ENCODE results near the gene FOXJ2. TPM values are rescaled to one million over a fixed set of nuclear protein-coding genes. Genes with fewer than 3 reads are reported as not detected.
"Not testable (repeated sequence)": the region's sequence is repeated elsewhere in the genome, so short reads cannot be mapped to it uniquely, and the experiment has no call there.

Gene FOXJ2
- polyA plus RNA-seq (2013): 22.7 TPM in 2 replicates

DNA sequence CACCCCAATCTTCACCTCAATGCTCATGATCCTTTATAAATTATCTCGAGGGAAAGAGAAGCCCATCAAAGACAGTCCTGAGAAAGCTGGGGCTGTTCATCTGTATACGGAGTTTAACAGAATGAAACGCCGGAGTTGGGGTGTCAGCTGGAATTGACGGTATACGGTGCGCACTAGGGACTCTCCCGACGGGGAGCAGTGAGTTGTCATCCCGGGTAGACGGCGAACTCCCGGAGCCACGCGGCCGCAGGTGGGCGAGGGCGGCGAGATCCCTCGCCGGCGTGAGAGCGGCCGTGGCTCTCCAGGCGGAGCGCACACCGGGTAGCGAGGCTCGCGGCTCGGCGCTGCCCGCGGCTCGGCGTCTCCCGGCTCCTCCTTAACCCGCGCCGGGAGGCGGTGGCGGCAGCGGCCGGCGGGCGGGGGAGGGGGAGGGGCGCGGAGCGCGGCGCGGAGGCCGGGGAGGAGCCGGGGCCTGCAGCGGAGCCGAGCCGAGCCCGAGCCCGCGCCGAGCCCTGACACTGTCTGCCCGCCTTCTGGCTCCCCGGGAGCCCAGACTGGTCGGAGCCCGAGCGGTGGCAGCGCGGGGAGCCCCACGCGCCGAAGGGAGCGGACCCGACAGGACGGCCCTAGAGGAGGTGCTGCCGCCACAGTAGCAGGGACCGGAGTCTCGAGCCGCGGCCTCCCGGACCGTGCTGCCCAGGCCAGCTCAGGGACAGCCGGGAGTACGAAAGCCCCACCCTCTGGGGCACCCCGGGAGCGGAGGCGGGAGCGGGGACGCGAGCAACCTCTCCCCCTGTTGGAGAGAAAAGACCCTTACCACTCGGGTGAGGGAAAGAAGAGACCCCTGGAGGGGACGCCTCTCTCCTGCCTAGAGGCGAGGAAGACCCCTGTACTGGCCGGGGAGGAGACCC lies at the start of gene FOXJ2:
Gene FOXJ2 (plus strand): TSS at position 475 of the 911 bp plus-strand sequence. CDS start 7,117 bp downstream, outside the sequence.
- H3K4me1 ChIP-seq (ENCODE audit: control insufficient read depth in 1 of 2, insufficient read depth in 2 of 2, low read length in 2 of 2): peaks cover 12 to 27% of the 10 kb centered on the region in 2 experiments
- H4K8ac ChIP-seq (ENCODE audit: low read depth, low read length): peak within 1 kb of the TSS; percentile 85
- H3K27ac ChIP-seq (ENCODE audit: low read depth, low read length): peak within 1 kb of the TSS; percentile 40
- WGBS (ENCODE audit: extremely low coverage, insufficient coverage, insufficient read length): no CpG with 5 or more reads among the region's 93 CpGs
- H3K14ac ChIP-seq (ENCODE audit: low read length): peak within 1 kb of the TSS; percentile 87
- peak within 1 kb of the TSS; percentile 71 for H3K4ac ChIP-seq (ENCODE audit: low read depth, low read length)
- H3K79me1 ChIP-seq (ENCODE audit: low read length): peaks cover 9% of the 10 kb centered on the region
- no peaks in the 10 kb centered on the region for H3K9me3 ChIP-seq (ENCODE audit: insufficient read depth, low read depth, low read length)
- no peak within 1 kb of the TSS for H2BK12ac ChIP-seq (ENCODE audit: low read length)
- no peaks in the 10 kb centered on the region for H3K36me3 ChIP-seq (ENCODE audit: control insufficient read depth in 1 of 2, insufficient read depth in 2 of 2, low read length in 2 of 2)
- peak; percentile 47 to 74 for DNase-seq
- peak within 1 kb of the TSS; percentile 90 for H3K9ac ChIP-seq (ENCODE audit: low read length)
- H3K4me3 ChIP-seq (ENCODE audit: low read depth, low read length): peak within 1 kb of the TSS; percentile 93
- H3K18ac ChIP-seq (ENCODE audit: low read length): peak within 1 kb of the TSS; percentile 85
- H2AFZ ChIP-seq (ENCODE audit: insufficient read depth, low read length, poor library complexity): peak within 1 kb of the TSS; percentile 74
- H2BK5ac ChIP-seq (ENCODE audit: low read depth, low read length, poor library complexity): peak within 1 kb of the TSS; percentile 58
- peak within 1 kb of the TSS; percentile 16 for H2AK5ac ChIP-seq (ENCODE audit: low read length)
- peak within 1 kb of the TSS; percentile 69 for H4K91ac ChIP-seq (ENCODE audit: low read depth, low read length)
- H3K27me3 ChIP-seq (ENCODE audit: insufficient read depth, low read length): no peaks in the 10 kb centered on the region
- H3K23ac ChIP-seq (ENCODE audit: low read length): no peak within 1 kb of the TSS
- H3K79me2 ChIP-seq (ENCODE audit: control insufficient read depth, insufficient read depth, low read length, poor library complexity): peaks cover 9% of the 10 kb centered on the region
- H2BK120ac ChIP-seq (ENCODE audit: insufficient read depth, low read length, poor library complexity): peak within 1 kb of the TSS; percentile 65
- peak within 1 kb of the TSS; percentile 72 for H4K12ac ChIP-seq (ENCODE audit: low read depth, low read length)
- H3K4me2 ChIP-seq (ENCODE audit: low read length): peak within 1 kb of the TSS; percentile 100

DNA sequence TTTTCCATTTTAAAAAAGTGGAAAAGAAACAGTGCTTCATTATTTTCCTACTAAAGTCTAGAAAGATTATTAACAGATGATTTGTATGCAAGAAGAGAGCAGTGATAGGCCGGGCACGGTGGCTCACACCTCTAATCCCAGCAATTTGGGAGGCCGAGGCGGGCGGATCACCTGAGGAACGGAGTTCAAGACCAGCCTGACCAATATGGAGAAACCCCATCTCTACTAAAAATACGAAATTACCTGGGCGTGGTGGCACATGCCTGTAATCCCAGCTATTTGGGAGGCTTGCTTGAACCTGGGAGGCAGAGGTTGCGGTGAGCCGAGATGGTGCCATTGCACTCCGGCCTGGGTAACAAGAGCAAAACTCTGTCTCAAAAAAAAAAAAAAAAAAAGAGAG lies 49.5 kb upstream of the FOXJ2 start:
- peaks cover 14% of the 10 kb centered on the region for H3K79me1 ChIP-seq (ENCODE audit: low read length)
- DNase-seq: peak in 1 of 2 donors; percentile 22

DNA sequence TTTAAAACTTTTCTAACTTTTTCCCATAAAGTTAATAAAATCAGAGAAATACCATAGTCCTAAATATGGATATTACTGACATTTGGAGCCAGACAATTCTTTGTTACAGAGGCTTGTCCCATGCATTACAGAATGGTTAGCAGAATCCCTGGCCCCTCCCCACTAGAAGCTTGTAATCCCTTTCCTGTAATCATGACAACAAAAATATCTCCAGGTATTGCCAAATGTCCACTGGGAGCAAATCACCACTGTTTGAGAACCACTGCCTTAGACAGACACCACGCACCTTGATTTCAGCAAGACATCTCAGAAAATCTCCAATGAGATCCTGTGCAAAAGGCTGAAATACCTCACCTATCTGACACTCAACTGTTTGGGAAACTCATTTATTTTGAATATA lies 49.1 kb upstream of the FOXJ2 start:
- not testable (repeated sequence) for H3K4me2 ChIP-seq (ENCODE audit: low read length); H3K36me3 ChIP-seq (ENCODE audit: control insufficient read depth in 1 of 2, insufficient read depth in 2 of 2, low read length in 2 of 2); H3K27me3 ChIP-seq (ENCODE audit: insufficient read depth, low read length); H4K12ac ChIP-seq (ENCODE audit: low read depth, low read length); H3K9ac ChIP-seq (ENCODE audit: low read length); H4K91ac ChIP-seq (ENCODE audit: low read depth, low read length); H3K9me3 ChIP-seq (ENCODE audit: insufficient read depth, low read depth, low read length); H3K14ac ChIP-seq (ENCODE audit: low read length); H3K18ac ChIP-seq (ENCODE audit: low read length); H2AFZ ChIP-seq (ENCODE audit: insufficient read depth, low read length, poor library complexity); H3K79me2 ChIP-seq (ENCODE audit: control insufficient read depth, insufficient read depth, low read length, poor library complexity); H3K4me3 ChIP-seq (ENCODE audit: low read depth, low read length); H3K4ac ChIP-seq (ENCODE audit: low read depth, low read length); H3K23ac ChIP-seq (ENCODE audit: low read length); H2AK5ac ChIP-seq (ENCODE audit: low read length); H3K4me1 ChIP-seq (ENCODE audit: control insufficient read depth in 1 of 2, insufficient read depth in 2 of 2, low read length in 2 of 2)
- DNase-seq: peak; percentile 73 to 82
- Histone ChIP-seq H2BK12ac (ENCODE audit: low read length) (peak overlapping the region; percentile 72), H3K79me1 (ENCODE audit: low read length) (peaks cover 14% of the 10 kb centered on the region), H3K27ac (ENCODE audit: low read depth, low read length) (peak overlapping the region; percentile 65), H4K8ac (ENCODE audit: low read depth, low read length) (peak overlapping the region; percentile 56), H2BK120ac (ENCODE audit: insufficient read depth, low read length, poor library complexity) (peak overlapping the region; percentile 86), H2BK5ac (ENCODE audit: low read depth, low read length, poor library complexity) (peak overlapping the region; percentile 80)
- no CpG with 5 or more reads among the region's 1 CpG for WGBS (ENCODE audit: extremely low coverage, insufficient coverage, insufficient read length)

More for the DNA sequence above, 49.5 kb upstream of the FOXJ2 start:
- not testable (repeated sequence) for H3K27me3 ChIP-seq (ENCODE audit: insufficient read depth, low read length); H3K4me2 ChIP-seq (ENCODE audit: low read length); H3K23ac ChIP-seq (ENCODE audit: low read length); H3K4me3 ChIP-seq (ENCODE audit: low read depth, low read length); H3K4me1 ChIP-seq (ENCODE audit: control insufficient read depth in 1 of 2, insufficient read depth in 2 of 2, low read length in 2 of 2); H2AFZ ChIP-seq (ENCODE audit: insufficient read depth, low read length, poor library complexity); H3K9ac ChIP-seq (ENCODE audit: low read length); H3K36me3 ChIP-seq (ENCODE audit: control insufficient read depth in 1 of 2, insufficient read depth in 2 of 2, low read length in 2 of 2); H3K9me3 ChIP-seq (ENCODE audit: insufficient read depth, low read depth, low read length); H4K12ac ChIP-seq (ENCODE audit: low read depth, low read length); H3K79me2 ChIP-seq (ENCODE audit: control insufficient read depth, insufficient read depth, low read length, poor library complexity)
- peak overlapping the region; percentile 92 for H3K18ac ChIP-seq (ENCODE audit: low read length)
- peak overlapping the region; percentile 97 for H4K91ac ChIP-seq (ENCODE audit: low read depth, low read length)
- H3K14ac ChIP-seq (ENCODE audit: low read length): peak overlapping the region; percentile 93
- peak overlapping the region; percentile 97 for H2AK5ac ChIP-seq (ENCODE audit: low read length)
- peak overlapping the region; percentile 94 for H2BK12ac ChIP-seq (ENCODE audit: low read length)
- H3K27ac ChIP-seq (ENCODE audit: low read depth, low read length): peak overlapping the region; percentile 61
- H3K4ac ChIP-seq (ENCODE audit: low read depth, low read length): peak overlapping the region; percentile 86
- H2BK120ac ChIP-seq (ENCODE audit: insufficient read depth, low read length, poor library complexity): peak overlapping the region; percentile 96
- H2BK5ac ChIP-seq (ENCODE audit: low read depth, low read length, poor library complexity): peak overlapping the region; percentile 91
- WGBS (ENCODE audit: extremely low coverage, insufficient coverage, insufficient read length): no CpG with 5 or more reads among the region's 11 CpGs
- H4K8ac ChIP-seq (ENCODE audit: low read depth, low read length): peak overlapping the region; percentile 16

DNA sequence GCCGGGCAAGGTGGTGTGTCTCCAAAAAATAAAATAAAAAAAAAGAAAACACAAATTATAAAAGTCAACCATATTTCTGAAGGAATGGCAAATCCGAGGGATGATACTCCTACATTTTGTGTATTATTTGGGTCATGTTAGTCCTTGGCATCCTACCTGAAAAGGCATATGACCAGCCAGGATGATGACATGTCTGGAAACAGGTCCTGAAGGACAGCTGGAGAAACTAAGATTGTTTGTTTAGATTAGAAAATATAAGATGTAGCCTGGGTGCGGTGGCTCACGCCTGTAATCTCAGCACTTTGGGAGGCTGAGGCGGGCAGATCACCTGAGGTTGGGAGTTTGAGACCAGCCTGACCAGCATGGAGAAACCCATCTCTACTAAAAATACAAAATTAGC lies 47.6 kb upstream of the FOXJ2 start:
- H3K9ac ChIP-seq (ENCODE audit: low read length): no peak overlapping the region
- H3K9me3 ChIP-seq (ENCODE audit: insufficient read depth, low read depth, low read length): no peaks in the 10 kb centered on the region
- no peak overlapping the region for H3K4ac ChIP-seq (ENCODE audit: low read depth, low read length)
- DNase-seq: peak; percentile 68 to 83
- no peak overlapping the region for H2BK120ac ChIP-seq (ENCODE audit: insufficient read depth, low read length, poor library complexity)
- no peak overlapping the region for H4K8ac ChIP-seq (ENCODE audit: low read depth, low read length)
- no peak overlapping the region for H3K4me3 ChIP-seq (ENCODE audit: low read depth, low read length)
- peaks cover 3% of the 10 kb centered on the region in 2 experiments for H3K4me1 ChIP-seq (ENCODE audit: control insufficient read depth in 1 of 2, insufficient read depth in 2 of 2, low read length in 2 of 2)
- no peak overlapping the region for H3K4me2 ChIP-seq (ENCODE audit: low read length)
- no peaks in the 10 kb centered on the region for H3K27me3 ChIP-seq (ENCODE audit: insufficient read depth, low read length)
- no peak overlapping the region for H3K18ac ChIP-seq (ENCODE audit: low read length)
- H2BK12ac ChIP-seq (ENCODE audit: low read length): peak overlapping the region; percentile 49
- no peak overlapping the region for H3K14ac ChIP-seq (ENCODE audit: low read length)
- no CpG with 5 or more reads among the region's 5 CpGs for WGBS (ENCODE audit: extremely low coverage, insufficient coverage, insufficient read length)
- H4K12ac ChIP-seq (ENCODE audit: low read depth, low read length): no peak overlapping the region
- peaks cover 14% of the 10 kb centered on the region for H3K79me1 ChIP-seq (ENCODE audit: low read length)
- no peak overlapping the region for H2AK5ac ChIP-seq (ENCODE audit: low read length)
- no peaks in the 10 kb centered on the region for H3K36me3 ChIP-seq (ENCODE audit: control insufficient read depth in 1 of 2, insufficient read depth in 2 of 2, low read length in 2 of 2)
- H2AFZ ChIP-seq (ENCODE audit: insufficient read depth, low read length, poor library complexity): no peak overlapping the region
- peak overlapping the region; percentile 21 for H2BK5ac ChIP-seq (ENCODE audit: low read depth, low read length, poor library complexity)
- H3K79me2 ChIP-seq (ENCODE audit: control insufficient read depth, insufficient read depth, low read length, poor library complexity): no peaks in the 10 kb centered on the region
- no peak overlapping the region for H3K27ac ChIP-seq (ENCODE audit: low read depth, low read length)
- peak overlapping the region; percentile 77 for H4K91ac ChIP-seq (ENCODE audit: low read depth, low read length)
- no peak overlapping the region for H3K23ac ChIP-seq (ENCODE audit: low read length)

Data from trophoblast cell (in vitro differentiated cells and primary cell).